Caco-2 (cell line): ENCODE data around the gene LGR6. TPM values are rescaled to one million over a fixed set of nuclear protein-coding genes. Genes with fewer than 3 reads are reported as not detected.

Source experiments
- BruUV-seq: library from RNA; stranded (reverse); fragments of 400-500 nt; replicated peaks from 2 replicates; lab custom pipeline; 2021; lab: Mats Ljungman, UMichigan
- CTCF ChIA-PET: fragments of 300-600 bp; sonication (Branson Sonifier 250); formaldehyde crosslinking; loops from one replicate; lab custom pipeline; 2022; ENCODE audit warnings: antibody characterized with exemption; lab: Charles Lee
- POLR2A ChIA-PET: fragments of 300-600 bp; sonication (Branson Sonifier 250); formaldehyde crosslinking; loops from one replicate; lab custom pipeline; 2022; ENCODE audit warnings: antibody characterized with exemption; lab: Charles Lee
- DNase-seq, 2 experiments: peaks; one replicate each; pipeline versions ENCODE4 v3.0.0 to v3.0.0-alpha.2; 2020 to 2022
- H3K27me3 ChIP-seq: replicated peaks from 2 replicates; pipeline ENCODE4 v1.6.0; 2011; ENCODE audit warnings: low read length; ENCODE audit not compliant: control insufficient read depth, insufficient read depth
- H3K36me3 ChIP-seq: 2 replicates; pipeline ENCODE4 v1.5.1; 2011; ENCODE audit warnings: low read length; ENCODE audit not compliant: control insufficient read depth, insufficient read depth
- H3K4me1 ChIP-seq: fragments of 250-450 bp; sonication (Bioruptor Pico); 2 replicates; pipeline ENCODE4 v1.5.1; 2020; ENCODE audit warnings: mild to moderate bottlenecking
- H3K4me3 ChIP-seq: 2 replicates; pipeline ENCODE4 v1.5.1; 2011; ENCODE audit warnings: low read depth, mild to moderate bottlenecking, control low read depth, low read length
- H3K9me3 ChIP-seq: fragments of 250-450 bp; sonication (Bioruptor Pico); 2 replicates; pipeline ENCODE4 v1.5.1; 2020; ENCODE audit warnings: mild to moderate bottlenecking, moderate library complexity
- H3K27ac Mint-ChIP-seq: one replicate; pipeline ENCODE4 v1.8.0; 2022; ENCODE audit warnings: mixed read lengths; ENCODE audit not compliant: unreplicated experiment
- H3K27me3 Mint-ChIP-seq: one replicate; pipeline ENCODE4 v1.8.0; 2022; ENCODE audit warnings: mixed read lengths; ENCODE audit not compliant: insufficient read depth, unreplicated experiment
- H3K36me3 Mint-ChIP-seq: one replicate; pipeline ENCODE4 v1.8.0; 2022; ENCODE audit warnings: mild to moderate bottlenecking, mixed read lengths; ENCODE audit not compliant: insufficient read depth, unreplicated experiment
- H3K4me1 Mint-ChIP-seq: one replicate; pipeline ENCODE4 v1.8.0; 2022; ENCODE audit warnings: low read depth, mixed read lengths; ENCODE audit not compliant: unreplicated experiment
- H3K4me3 Mint-ChIP-seq: one replicate; pipeline ENCODE4 v1.8.0; 2022; ENCODE audit warnings: mild to moderate bottlenecking, moderate library complexity, mixed read lengths; ENCODE audit not compliant: unreplicated experiment
- H3K9me3 Mint-ChIP-seq: one replicate; pipeline ENCODE4 v1.8.0; 2022; ENCODE audit warnings: mixed read lengths; ENCODE audit not compliant: unreplicated experiment
- intact Hi-C: fragments of 100-400 bp; cut with micrococcal nuclease; formaldehyde crosslinking; loops from one replicate; pipeline ENCODE4 v1.10.0; 2022; ENCODE audit not compliant: unreplicated experiment
- total RNA-seq: library from RNA; stranded (reverse); gene quantifications from 2 replicates; pipeline ENCODE4 v1.2.3, GENCODE V29; 2022
- TF ChIP-seq, protein P1 (sequence below), 2 experiments: fragments of 200-600 bp in 1 of 2; IDR thresholded peaks; 1 replicate in 1 of 2; 2 replicates in 1 of 2; pipeline versions ENCODE4 v1.5.1 to v1.8.0; 2011 to 2022; ENCODE audit warnings: antibody characterized with exemption in 1 of 2, control low read depth in 1 of 2, inconsistent platforms in 1 of 2, low read depth in 1 of 2, low read length in 1 of 2, mild to moderate bottlenecking in 1 of 2, moderate library complexity in 1 of 2; ENCODE audit not compliant: insufficient read depth in 1 of 2, severe bottlenecking in 1 of 2, unreplicated experiment in 1 of 2

LGR6 gene
- total RNA-seq, 1 experiment from 2014 or later = 0.36 TPM

DNA sequence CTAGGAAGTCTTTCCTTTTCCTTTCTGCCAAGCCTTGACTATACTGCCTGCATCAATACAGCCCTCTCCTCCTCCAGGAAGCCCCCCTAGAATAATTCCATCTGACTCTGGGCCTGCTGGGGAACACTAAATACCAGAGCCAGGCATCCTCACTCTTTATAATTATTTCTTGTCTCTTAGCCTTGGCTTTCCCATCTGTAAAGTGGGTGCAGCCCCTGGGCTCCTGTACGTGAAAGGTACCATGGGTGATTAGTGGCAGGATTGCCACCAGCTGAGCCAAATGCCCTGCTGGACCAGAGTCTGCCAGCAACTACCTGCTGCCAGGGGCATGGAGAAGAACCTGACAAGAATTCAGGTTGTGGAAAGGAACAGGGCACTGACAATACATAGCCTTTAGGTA, 58.7 kb downstream of the LGR6 start:
- no peaks in the 10 kb centered on the region for H3K36me3 ChIP-seq
- TF ChIP-seq, protein P1, sequence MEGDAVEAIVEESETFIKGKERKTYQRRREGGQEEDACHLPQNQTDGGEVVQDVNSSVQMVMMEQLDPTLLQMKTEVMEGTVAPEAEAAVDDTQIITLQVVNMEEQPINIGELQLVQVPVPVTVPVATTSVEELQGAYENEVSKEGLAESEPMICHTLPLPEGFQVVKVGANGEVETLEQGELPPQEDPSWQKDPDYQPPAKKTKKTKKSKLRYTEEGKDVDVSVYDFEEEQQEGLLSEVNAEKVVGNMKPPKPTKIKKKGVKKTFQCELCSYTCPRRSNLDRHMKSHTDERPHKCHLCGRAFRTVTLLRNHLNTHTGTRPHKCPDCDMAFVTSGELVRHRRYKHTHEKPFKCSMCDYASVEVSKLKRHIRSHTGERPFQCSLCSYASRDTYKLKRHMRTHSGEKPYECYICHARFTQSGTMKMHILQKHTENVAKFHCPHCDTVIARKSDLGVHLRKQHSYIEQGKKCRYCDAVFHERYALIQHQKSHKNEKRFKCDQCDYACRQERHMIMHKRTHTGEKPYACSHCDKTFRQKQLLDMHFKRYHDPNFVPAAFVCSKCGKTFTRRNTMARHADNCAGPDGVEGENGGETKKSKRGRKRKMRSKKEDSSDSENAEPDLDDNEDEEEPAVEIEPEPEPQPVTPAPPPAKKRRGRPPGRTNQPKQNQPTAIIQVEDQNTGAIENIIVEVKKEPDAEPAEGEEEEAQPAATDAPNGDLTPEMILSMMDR (IDR thresholded peaks at IDR 0.05; ENCODE audit: insufficient read depth in 1 of 2, low read depth in 1 of 2, low read length in 1 of 2, severe bottlenecking in 1 of 2, unreplicated experiment in 1 of 2) = no peak
- intact Hi-C loops = no loop called here
- no TSS peak for BruUV-seq
- peak in 1 of 2 experiments; percentile 8 for DNase-seq
- Mint-ChIP-seq H3K9me3 (no peaks in the 10 kb centered on the region), H3K4me3 (no peak overlapping the region), H3K36me3 (no peaks in the 10 kb centered on the region), H3K27me3 (no peaks in the 10 kb centered on the region), H3K27ac (no peak overlapping the region), H3K4me1 (no peaks in the 10 kb centered on the region)
- no peaks in the 10 kb centered on the region for H3K27me3 ChIP-seq
- H3K9me3 ChIP-seq = no peaks in the 10 kb centered on the region
- POLR2A ChIA-PET = no interaction called here
- H3K4me3 ChIP-seq = no peak overlapping the region
- H3K4me1 ChIP-seq = no peaks in the 10 kb centered on the region
- CTCF ChIA-PET = no interaction called here

DNA sequence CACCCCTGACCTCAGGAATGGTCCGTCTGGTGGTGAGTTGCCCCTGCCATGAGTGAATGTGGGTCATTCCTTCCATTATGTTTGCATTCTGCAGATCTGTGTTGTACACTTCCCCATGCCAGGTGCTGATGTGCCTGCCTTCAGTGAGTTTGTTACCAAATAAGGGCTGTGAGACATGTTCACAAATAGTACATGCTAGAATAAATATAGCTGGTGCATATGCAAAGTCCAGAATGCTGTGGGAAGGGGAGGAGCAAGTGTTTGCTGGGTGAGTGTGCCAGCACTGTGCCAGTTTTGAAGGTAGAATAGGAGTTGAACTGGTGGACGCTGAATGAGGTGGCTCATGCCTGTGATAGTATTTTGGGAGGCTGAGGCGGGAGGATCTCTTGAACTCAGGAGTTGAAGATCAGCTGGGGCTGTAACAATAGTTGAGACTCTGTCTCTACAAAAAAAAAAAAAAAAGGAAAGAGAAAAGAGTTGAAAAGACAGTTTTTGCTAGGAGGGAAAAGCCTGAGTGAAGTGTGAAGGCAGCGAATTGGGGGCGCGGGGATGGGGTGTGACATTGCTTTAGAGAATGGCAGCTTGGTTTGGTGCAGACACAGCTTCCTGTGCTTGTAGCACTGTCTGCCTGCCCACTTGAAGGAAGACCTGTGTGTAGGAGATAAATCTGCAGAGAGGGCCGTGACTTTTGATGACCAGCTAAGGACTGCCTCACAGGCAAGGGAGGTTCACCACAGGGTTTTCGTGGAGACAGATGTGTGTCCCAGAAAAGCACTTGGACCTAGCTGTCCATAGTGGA, 61.1 kb downstream of the LGR6 start:
- peak in 1 of 2 experiments; percentile 28 for DNase-seq
- intact Hi-C loops = loop anchor here (5.0 kb wide), 1 partner anchor 67 kb away; no protein-coding TSS in a partner anchor
- CTCF ChIA-PET = no interaction called here
- Mint-ChIP-seq H3K27ac (no peak overlapping the region), H3K36me3 (no peaks in the 10 kb centered on the region), H3K9me3 (no peaks in the 10 kb centered on the region), H3K27me3 (peaks cover 3% of the 10 kb centered on the region), H3K4me1 (no peaks in the 10 kb centered on the region), H3K4me3 (no peak overlapping the region)
- no TSS peak for BruUV-seq
- no peaks in the 10 kb centered on the region for H3K27me3 ChIP-seq
- TF ChIP-seq, protein P1 (IDR thresholded peaks at IDR 0.05; ENCODE audit: insufficient read depth in 1 of 2, low read depth in 1 of 2, low read length in 1 of 2, severe bottlenecking in 1 of 2, unreplicated experiment in 1 of 2) = no peak
- no peaks in the 10 kb centered on the region for H3K4me1 ChIP-seq
- no peaks in the 10 kb centered on the region for H3K9me3 ChIP-seq
- POLR2A ChIA-PET = interaction anchor here (0.6 kb wide), 1 partner anchor 74 kb away, joined by 3 read pairs; no protein-coding TSS in a partner anchor
- no peaks in the 10 kb centered on the region for H3K36me3 ChIP-seq
- no peak overlapping the region for H3K4me3 ChIP-seq

DNA sequence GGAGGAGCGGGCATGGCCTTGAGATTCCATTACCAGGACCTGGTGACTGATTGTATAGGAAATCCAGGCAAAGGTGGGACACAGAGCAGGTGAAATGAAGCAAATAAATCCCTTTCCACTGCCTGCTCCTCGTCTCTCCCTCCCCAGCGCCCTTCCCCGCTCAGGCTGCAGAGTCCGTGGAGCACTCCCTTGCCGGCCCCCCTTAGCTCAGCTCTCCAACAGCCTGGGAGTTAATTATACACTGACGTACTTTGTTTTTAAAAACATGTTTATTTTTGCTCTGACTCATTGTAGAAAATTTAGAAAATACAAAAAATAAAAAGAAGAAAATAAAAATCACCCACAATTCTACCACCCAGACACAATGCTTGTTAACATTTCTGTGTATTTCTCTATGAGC, 61.7 kb downstream of the LGR6 start:
- intact Hi-C loops = loop anchor here (5.0 kb wide), 1 partner anchor 68 kb away; no protein-coding TSS in a partner anchor
- H3K27me3 Mint-ChIP-seq = peaks cover 4% of the 10 kb centered on the region
- H3K36me3 Mint-ChIP-seq = no peaks in the 10 kb centered on the region
- Histone ChIP-seq H3K27me3 (no peaks in the 10 kb centered on the region), H3K4me3 (no peak overlapping the region), H3K36me3 (no peaks in the 10 kb centered on the region), H3K9me3 (no peaks in the 10 kb centered on the region), H3K4me1 (no peaks in the 10 kb centered on the region)
- H3K9me3 Mint-ChIP-seq = no peaks in the 10 kb centered on the region
- ChIA-PET CTCF (no interaction called here), POLR2A (no interaction called here)
- BruUV-seq = no TSS peak
- DNase-seq = no peak
- H3K4me3 Mint-ChIP-seq = no peak overlapping the region
- TF ChIP-seq, protein P1 (IDR thresholded peaks at IDR 0.05; ENCODE audit: insufficient read depth in 1 of 2, low read depth in 1 of 2, low read length in 1 of 2, severe bottlenecking in 1 of 2, unreplicated experiment in 1 of 2) = no peak
- H3K4me1 Mint-ChIP-seq = no peaks in the 10 kb centered on the region
- no peak overlapping the region for H3K27ac Mint-ChIP-seq
